Gastrocnemius medialis (tissue), 4 donors: ENCODE measurements around the gene FCHSD2. TPM values are rescaled to one million over a fixed set of nuclear protein-coding genes. Genes with fewer than 3 reads are reported as not detected.
A peak's percentile ranks its signal among the peaks of the same experiment; 100 is the strongest.

Experiments
- ATAC-seq, 2 donors: fragments of 150-250 bp; one replicate each; pipeline ENCODE4 v1.9.1; 2016
- DNase-seq, 2 donors: peaks; one replicate each; pipeline ENCODE4 v3.0.0-alpha.2; 2019
- H3K27ac ChIP-seq, 4 donors: fragments of 200-600 bp; sonication (generic); 1 replicate in 1 of 4; 2 replicates in 3 of 4; pipeline ENCODE4 v1.5.1; 2016 to 2018; ENCODE audit warnings: mild to moderate bottlenecking in 2 of 4, moderate library complexity in 1 of 4
- H3K27me3 ChIP-seq, 3 donors: fragments of 200-600 bp; sonication (generic) in 2 of 3; 1 replicate in 1 of 3; 2 replicates in 2 of 3; pipeline versions ENCODE4 v1.5.1 to v1.6.0; 2016 to 2019; ENCODE audit warnings: mild to moderate bottlenecking in 1 of 3, moderate library complexity in 1 of 3
- H3K36me3 ChIP-seq, 2 donors: fragments of 200-600 bp; sonication (generic) in 1 of 2; one replicate each; pipeline ENCODE4 v1.5.1; 2017 to 2018
- H3K4me1 ChIP-seq, 2 donors: fragments of 200-600 bp; sonication (generic) in 1 of 2; one replicate each; pipeline ENCODE4 v1.5.1; 2016 to 2017; ENCODE audit warnings: mild to moderate bottlenecking in 2 of 2
- H3K4me3 ChIP-seq, 4 donors: fragments of 200-600 bp; sonication (generic) in 3 of 4; 1 replicate in 1 of 4; 2 replicates in 3 of 4; pipeline ENCODE4 v1.5.1; 2016 to 2019; ENCODE audit warnings: mild to moderate bottlenecking in 2 of 4
- H3K9me3 ChIP-seq, 3 donors: fragments of 200-600 bp; sonication (generic) in 2 of 3; 1 replicate in 1 of 3; 2 replicates in 2 of 3; pipeline ENCODE4 v1.5.1; 2016 to 2019
- POLR2A ChIP-seq, 2 donors: fragments of 450-650 bp; IDR thresholded peaks; one replicate each; pipeline ENCODE4 v1.6.1; 2017; ENCODE audit warnings: antibody characterized with exemption in 2 of 2, mild to moderate bottlenecking in 2 of 2, moderate library complexity in 2 of 2
- in situ Hi-C, 4 donors: fragments of 200-750 bp; cut with MboI; loops; one replicate each; pipeline versions ENCODE4 v1.15.0 to v1.8.0; 2017; ENCODE audit warnings: low sequenced_read_pairs in 4 of 4
- intact Hi-C: fragments of 100-400 bp; cut with DNase I; formaldehyde crosslinking; loops from one replicate; pipeline ENCODE4 v1.15.1; 2023; ENCODE audit warnings: low total_unique reads
- total RNA-seq, 4 donors: library from RNA; depleted of rRNA; stranded (reverse); fragments of >200 nt; gene quantifications; one replicate each; pipeline versions ENCODE4 v1.1.0 to v1.2.3, GENCODE V29; 2016
- TF ChIP-seq, protein P1 (sequence below), 5 experiments: fragments of 450-650 bp in 3 of 5; fragments of 200-600 bp in 2 of 5; sonication (generic) in 2 of 5; IDR thresholded peaks in 4 of 5; conservative IDR thresholded peaks in 1 of 5; 1 replicate in 4 of 5; 2 replicates in 1 of 5; pipeline ENCODE4 v1.5.1; 2016 to 2019; ENCODE audit warnings: antibody characterized with exemption in 5 of 5, mild to moderate bottlenecking in 3 of 5, moderate library complexity in 3 of 5

The FCHSD2 gene
- total RNA-seq, 4 donors from 2014 or later, result 5.6 to 10.0 (median 8.0) TPM

DNA sequence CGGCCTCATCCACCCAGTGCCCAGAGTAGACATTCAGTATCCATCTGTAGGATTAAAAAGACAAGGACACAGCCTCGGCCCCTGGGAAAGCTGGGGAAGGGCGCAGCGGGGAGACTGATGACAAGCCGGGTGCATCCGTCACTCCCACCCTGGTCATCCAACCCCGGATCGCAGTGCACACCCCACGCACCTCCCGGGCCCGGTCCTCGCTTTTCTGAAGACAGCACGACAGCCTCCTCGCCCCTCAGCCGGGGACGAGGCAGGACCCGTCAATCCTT is 1.1 kb downstream of the FCHSD2 start:
- DNase-seq, result no peak
- Histone ChIP-seq H3K27ac (peak overlapping the region; percentile 92 to 99 (median 96)), H3K36me3 (no peaks in the 10 kb centered on the region), H3K4me3 (peak overlapping the region; percentile 93 to 99 (median 98)), H3K9me3 (no peaks in the 10 kb centered on the region), H3K27me3 (no peaks in the 10 kb centered on the region), H3K4me1 (peaks cover 18 to 21% of the 10 kb centered on the region in 2 donors)
- ATAC-seq, result no peak
- intact Hi-C loops, result loop anchor here (2.0 to 10.0 kb wide), 3 partner anchors 54 to 918 kb away; no protein-coding TSS in a partner anchor
- TF ChIP-seq, protein P1, sequence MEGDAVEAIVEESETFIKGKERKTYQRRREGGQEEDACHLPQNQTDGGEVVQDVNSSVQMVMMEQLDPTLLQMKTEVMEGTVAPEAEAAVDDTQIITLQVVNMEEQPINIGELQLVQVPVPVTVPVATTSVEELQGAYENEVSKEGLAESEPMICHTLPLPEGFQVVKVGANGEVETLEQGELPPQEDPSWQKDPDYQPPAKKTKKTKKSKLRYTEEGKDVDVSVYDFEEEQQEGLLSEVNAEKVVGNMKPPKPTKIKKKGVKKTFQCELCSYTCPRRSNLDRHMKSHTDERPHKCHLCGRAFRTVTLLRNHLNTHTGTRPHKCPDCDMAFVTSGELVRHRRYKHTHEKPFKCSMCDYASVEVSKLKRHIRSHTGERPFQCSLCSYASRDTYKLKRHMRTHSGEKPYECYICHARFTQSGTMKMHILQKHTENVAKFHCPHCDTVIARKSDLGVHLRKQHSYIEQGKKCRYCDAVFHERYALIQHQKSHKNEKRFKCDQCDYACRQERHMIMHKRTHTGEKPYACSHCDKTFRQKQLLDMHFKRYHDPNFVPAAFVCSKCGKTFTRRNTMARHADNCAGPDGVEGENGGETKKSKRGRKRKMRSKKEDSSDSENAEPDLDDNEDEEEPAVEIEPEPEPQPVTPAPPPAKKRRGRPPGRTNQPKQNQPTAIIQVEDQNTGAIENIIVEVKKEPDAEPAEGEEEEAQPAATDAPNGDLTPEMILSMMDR (IDR thresholded peaks at IDR 0.05 in 4 of 5, conservative IDR thresholded peaks at IDR 0.05 in 1 of 5), result no peak
- no peak for TF ChIP-seq POLR2A (IDR thresholded peaks at IDR 0.05)
- in situ Hi-C loops, result no loop called here

DNA sequence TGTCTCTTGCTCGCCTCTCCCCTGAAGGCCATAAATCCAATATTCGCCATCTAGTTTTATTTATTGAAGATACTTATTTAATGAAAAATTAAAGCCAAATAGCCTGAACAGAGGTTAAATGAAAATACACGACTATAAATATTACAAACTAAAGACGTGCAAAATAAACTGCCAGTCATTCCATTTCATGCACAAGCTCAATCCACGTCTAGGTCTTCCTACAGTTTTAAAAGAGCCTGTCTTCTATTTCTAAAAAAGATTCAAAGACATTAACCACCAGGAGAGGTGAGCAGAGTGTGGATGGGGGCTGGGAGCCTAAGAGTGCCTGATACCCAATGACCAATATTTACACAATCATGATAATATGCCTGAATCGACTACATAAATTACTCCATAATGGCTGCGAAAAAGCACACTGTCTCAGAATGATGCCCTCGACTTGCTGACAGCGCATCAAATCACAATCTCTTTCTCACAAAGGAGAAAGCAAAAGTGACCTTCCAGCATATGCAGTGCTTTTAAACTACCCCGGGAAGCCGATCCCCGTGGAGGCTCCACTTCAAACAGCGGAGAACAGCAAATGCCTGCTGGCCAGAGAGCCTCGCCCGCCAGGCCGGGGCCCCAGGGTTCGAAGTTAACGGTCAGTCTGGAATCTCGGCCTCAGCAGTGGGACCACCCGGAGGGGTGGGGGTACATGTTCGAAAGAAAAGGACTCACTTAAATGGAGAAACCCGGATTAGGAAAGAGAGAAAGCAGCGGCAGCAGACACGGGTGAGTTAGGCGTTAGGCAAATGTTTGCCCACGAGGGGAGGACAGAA is 1.7 kb downstream of the FCHSD2 start:
- peak in 1 of 2 donors; percentile 1 for TF ChIP-seq POLR2A (IDR thresholded peaks at IDR 0.05)
- TF ChIP-seq, protein P1 (IDR thresholded peaks at IDR 0.05 in 4 of 5, conservative IDR thresholded peaks at IDR 0.05 in 1 of 5), result no peak
- Histone ChIP-seq H3K36me3 (no peaks in the 10 kb centered on the region), H3K4me1 (peaks cover 18 to 21% of the 10 kb centered on the region in 2 donors), H3K9me3 (no peaks in the 10 kb centered on the region), H3K4me3 (peak overlapping the region; percentile 93 to 99 (median 98)), H3K27me3 (no peaks in the 10 kb centered on the region), H3K27ac (peak overlapping the region; percentile 92 to 99 (median 96))
- in situ Hi-C loops, result no loop called here
- DNase-seq (no peak), ATAC-seq (no peak)
- intact Hi-C loops, result loop anchor here (2.0 to 10.0 kb wide), 3 partner anchors 53 to 918 kb away; no protein-coding TSS in a partner anchor

DNA sequence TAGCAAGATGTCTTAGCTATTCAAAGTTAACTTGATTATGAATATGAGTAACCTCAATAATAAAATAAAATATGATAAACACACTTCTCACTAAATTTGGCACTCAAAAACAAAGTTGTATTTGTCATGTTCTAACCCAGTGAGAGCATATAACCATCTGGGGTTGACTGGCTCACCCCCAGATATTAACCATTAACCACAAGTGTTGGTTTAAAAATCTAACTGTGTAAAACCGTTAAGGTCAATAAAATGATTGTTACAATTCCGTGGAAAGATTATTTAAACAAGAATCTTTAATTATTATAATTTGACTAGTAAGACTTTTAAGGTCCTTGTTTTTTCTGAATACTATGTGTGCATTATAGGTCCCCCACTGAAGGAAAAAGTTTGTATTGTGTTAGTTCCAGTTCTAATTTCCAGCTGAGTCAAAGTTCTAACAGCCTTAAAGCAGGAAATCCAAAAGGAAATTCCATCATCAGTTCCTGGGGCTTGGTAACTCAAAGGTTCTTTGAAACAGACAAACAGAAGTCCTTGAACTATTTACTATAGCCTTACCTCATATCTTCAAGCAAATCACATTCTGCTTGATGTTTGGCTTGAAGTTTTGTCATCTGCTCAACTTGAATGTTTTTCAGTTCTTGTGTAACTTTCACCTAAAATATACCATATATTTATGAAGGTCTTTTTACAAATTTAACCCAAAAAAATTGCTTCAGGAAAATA is 2.5 kb downstream of the FCHSD2 start:
- intact Hi-C loops (loop anchor here (2.0 to 10.0 kb wide), 3 partner anchors 52 to 917 kb away; no protein-coding TSS in a partner anchor), in situ Hi-C loops (no loop called here)
- no peaks in the 10 kb centered on the region for H3K9me3 ChIP-seq
- no peaks in the 10 kb centered on the region for H3K27me3 ChIP-seq
- peaks cover 18 to 21% of the 10 kb centered on the region in 2 donors for H3K4me1 ChIP-seq
- H3K36me3 ChIP-seq, result no peaks in the 10 kb centered on the region
- peak overlapping the region; percentile 92 to 99 (median 96) for H3K27ac ChIP-seq
- peak overlapping the region; percentile 93 to 99 (median 98) for H3K4me3 ChIP-seq
- TF ChIP-seq, protein P1 (IDR thresholded peaks at IDR 0.05 in 4 of 5, conservative IDR thresholded peaks at IDR 0.05 in 1 of 5), result no peak
- peak; percentile 15 to 25 for TF ChIP-seq POLR2A (IDR thresholded peaks at IDR 0.05)
- ATAC-seq (no peak), DNase-seq (no peak)

DNA sequence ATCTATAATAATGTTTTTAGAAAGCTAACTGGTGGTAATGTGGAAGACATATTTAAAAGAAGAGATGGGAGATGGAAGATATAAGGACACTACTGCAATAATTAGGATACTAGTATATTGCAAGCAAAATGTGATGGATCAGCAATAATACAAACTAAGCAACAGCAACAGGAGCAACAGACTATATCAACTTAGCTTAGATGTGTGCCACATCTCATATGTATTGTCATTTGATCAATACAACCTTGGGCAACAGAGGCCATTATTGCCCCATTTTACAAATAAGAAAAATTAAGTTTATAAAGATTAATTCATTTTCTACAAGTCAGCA is 4.2 kb downstream of the FCHSD2 start:
- no peaks in the 10 kb centered on the region for H3K36me3 ChIP-seq
- no peaks in the 10 kb centered on the region for H3K9me3 ChIP-seq
- no peak overlapping the region for H3K4me3 ChIP-seq
- in situ Hi-C loops, result no loop called here
- H3K27me3 ChIP-seq, result no peaks in the 10 kb centered on the region
- DNase-seq (no peak), ATAC-seq (no peak)
- no peak overlapping the region for H3K27ac ChIP-seq
- intact Hi-C loops, result no loop called here
- peaks cover 12 to 14% of the 10 kb centered on the region in 2 donors for H3K4me1 ChIP-seq
- TF ChIP-seq, protein P1 (IDR thresholded peaks at IDR 0.05 in 4 of 5, conservative IDR thresholded peaks at IDR 0.05 in 1 of 5), result no peak
- no peak for TF ChIP-seq POLR2A (IDR thresholded peaks at IDR 0.05)
